H1 (cell line): ENCODE data around the gene CD40LG. TPM values are rescaled to one million over a fixed set of nuclear protein-coding genes. Genes with fewer than 3 reads are reported as not detected.

ENCODE experiments used
- CTCF ChIA-PET: fragments of 300-600 bp; sonication (Branson Sonifier 250); formaldehyde crosslinking; loops from one replicate; lab custom pipeline; 2021; ENCODE audit not compliant: partially characterized antibody; lab: Charles Lee
- POLR2A ChIA-PET: fragments of 300-600 bp; sonication (Branson Sonifier 250); formaldehyde crosslinking; loops from one replicate; lab custom pipeline; 2021; ENCODE audit warnings: inconsistent platforms; ENCODE audit not compliant: partially characterized antibody; lab: Charles Lee
- DNase-seq, 2 experiments: peaks; one replicate each; pipeline versions ENCODE4 v3.0.0 to v3.0.0-alpha.2; 2010 to 2022; ENCODE audit warnings: low spot score in 2 of 2, low read depth in 1 of 2, mixed read lengths in 1 of 2
- FAIRE-seq: peaks from 2 replicates; lab custom pipeline; 2011; peaks lifted over from hg19 to GRCh38; lab: Jason Lieb, UNC
- H2AFZ ChIP-seq: 2 replicates; pipeline ENCODE4 v1.8.1; 2012; ENCODE audit warnings: low read length, inconsistent platforms
- H2AK5ac ChIP-seq: 2 replicates; pipeline ENCODE4 v1.6.1; 2013; ENCODE audit warnings: low read depth, low read length
- H2BK120ac ChIP-seq: replicated peaks from 2 replicates; pipeline ENCODE3; 2013; ENCODE audit warnings: low read depth, low read length, inconsistent platforms
- H2BK12ac ChIP-seq: 2 replicates; pipeline ENCODE4 v1.6.1; 2013; ENCODE audit warnings: low read depth, low read length
- H2BK15ac ChIP-seq: 2 replicates; pipeline ENCODE4 v1.6.1; 2013; ENCODE audit warnings: low read length
- H2BK20ac ChIP-seq: 2 replicates; pipeline ENCODE4 v1.6.1; 2013; ENCODE audit warnings: low read length
- H2BK5ac ChIP-seq: 2 replicates; pipeline ENCODE4 v1.6.1; 2013; ENCODE audit warnings: low read depth, low read length
- H3K14ac ChIP-seq: 2 replicates; pipeline ENCODE4 v1.6.1; 2013; ENCODE audit warnings: inconsistent platforms; ENCODE audit not compliant: insufficient read length
- H3K18ac ChIP-seq: 2 replicates; pipeline ENCODE4 v1.6.1; 2013; ENCODE audit warnings: low read length; ENCODE audit errors: extremely low read depth
- H3K23ac ChIP-seq: 2 replicates; pipeline ENCODE4 v1.6.1; 2013; ENCODE audit warnings: inconsistent platforms; ENCODE audit not compliant: insufficient read length
- H3K23me2 ChIP-seq: 2 replicates; pipeline ENCODE4 v1.6.1; 2013; ENCODE audit warnings: low read depth, low read length
- H3K27ac ChIP-seq: 2 replicates; pipeline ENCODE4 v1.6.1; 2011; ENCODE audit warnings: low read depth, low read length, inconsistent platforms
- H3K27me3 ChIP-seq, 4 experiments: replicated peaks in 1 of 4; 1 replicate in 1 of 4; 2 replicates in 3 of 4; pipeline versions ENCODE4 v1.6.1 to v1.8.1; 2011 to 2013; ENCODE audit warnings: low read length in 3 of 4, mild to moderate bottlenecking in 3 of 4, inconsistent platforms in 2 of 4, mixed read lengths in 2 of 4, moderate library complexity in 1 of 4; ENCODE audit not compliant: control insufficient read depth in 3 of 4, insufficient read depth in 3 of 4; ENCODE audit errors: extremely low read depth in 1 of 4
- H3K36me3 ChIP-seq, 4 experiments: 2 replicates each; pipeline versions ENCODE4 v1.6.1 to v1.8.1; 2011 to 2013; ENCODE audit warnings: mild to moderate bottlenecking in 4 of 4, low read length in 3 of 4, moderate library complexity in 2 of 4, control low read depth in 1 of 4, inconsistent platforms in 1 of 4; ENCODE audit not compliant: insufficient read depth in 4 of 4, control insufficient read depth in 2 of 4
- H3K4ac ChIP-seq: replicated peaks from 2 replicates; pipeline ENCODE3; 2013; ENCODE audit warnings: low read length, low read depth, mixed read lengths, inconsistent platforms; ENCODE audit not compliant: insufficient read length
- H3K4me1 ChIP-seq, 4 experiments: replicated peaks in 1 of 4; 1 replicate in 1 of 4; 2 replicates in 3 of 4; pipeline versions ENCODE4 v1.6.1 to v1.8.1; 2011 to 2013; ENCODE audit warnings: low read length in 3 of 4, inconsistent platforms in 2 of 4, mixed read lengths in 1 of 4; ENCODE audit not compliant: insufficient read depth in 4 of 4, control insufficient read depth in 3 of 4
- H3K4me2 ChIP-seq, 2 experiments: 2 replicates each; pipeline versions ENCODE4 v1.6.1 to v1.8.1; 2011 to 2013; ENCODE audit warnings: low read depth in 2 of 2, low read length in 2 of 2, control low read depth in 1 of 2, inconsistent platforms in 1 of 2, mild to moderate bottlenecking in 1 of 2; ENCODE audit not compliant: insufficient read depth in 1 of 2
- H3K4me3 ChIP-seq, 4 experiments: fragments of 200-600, 300-600 bp in 1 of 4; sonication (generic), shearing (Covaris generic), sonication (Bioruptor Twin) in 1 of 4; 2 replicates each; pipeline versions ENCODE4 v1.5.1 to v1.8.1; 2011 to 2016; ENCODE audit warnings: low read length in 4 of 4, low read depth in 3 of 4, control low read depth in 2 of 4, inconsistent platforms in 2 of 4, mild to moderate bottlenecking in 2 of 4, mixed read lengths in 1 of 4, moderate library complexity in 1 of 4; ENCODE audit not compliant: insufficient read depth in 2 of 4; ENCODE audit errors: extremely low read depth in 1 of 4
- H3K56ac ChIP-seq: replicated peaks from 2 replicates; pipeline ENCODE3; 2013; ENCODE audit warnings: low read depth, mild to moderate bottlenecking, mixed read lengths, low read length, inconsistent platforms; ENCODE audit not compliant: insufficient read length
- H3K79me1 ChIP-seq: 2 replicates; pipeline ENCODE4 v1.6.1; 2013; ENCODE audit warnings: low read depth, low read length, control low read depth
- H3K79me2 ChIP-seq, 2 experiments: 2 replicates each; pipeline versions ENCODE4 v1.6.1 to v1.8.1; 2012 to 2013; ENCODE audit warnings: low read length in 2 of 2, mild to moderate bottlenecking in 2 of 2, inconsistent platforms in 1 of 2; ENCODE audit not compliant: insufficient read depth in 2 of 2, control insufficient read depth in 1 of 2
- H3K9ac ChIP-seq, 4 experiments: replicated peaks in 1 of 4; 1 replicate in 1 of 4; 2 replicates in 3 of 4; pipeline versions ENCODE4 v1.6.1 to v1.8.1; 2011 to 2013; ENCODE audit warnings: low read depth in 3 of 4, low read length in 3 of 4, control low read depth in 2 of 4, mild to moderate bottlenecking in 2 of 4, moderate library complexity in 2 of 4, inconsistent platforms in 1 of 4; ENCODE audit errors: extremely low read depth in 1 of 4
- H3K9me3 ChIP-seq, 2 experiments: 2 replicates each; pipeline versions ENCODE4 v1.6.1 to v1.8.1; 2012 to 2013; ENCODE audit warnings: mild to moderate bottlenecking in 2 of 2, moderate library complexity in 2 of 2, control low read depth in 1 of 2, inconsistent platforms in 1 of 2, low read depth in 1 of 2, low read length in 1 of 2, mixed read lengths in 1 of 2; ENCODE audit not compliant: insufficient read depth in 2 of 2
- H4K20me1 ChIP-seq, 2 experiments: replicated peaks in 1 of 2; 2 replicates each; pipeline versions ENCODE3 to v1.8.1; 2011 to 2013; ENCODE audit warnings: inconsistent platforms in 2 of 2, low read length in 2 of 2, mild to moderate bottlenecking in 1 of 2; ENCODE audit not compliant: insufficient read depth in 2 of 2, control insufficient read depth in 1 of 2
- H4K5ac ChIP-seq: 2 replicates; pipeline ENCODE4 v1.6.1; 2013; ENCODE audit warnings: low read length, low read depth, mixed read lengths, inconsistent platforms; ENCODE audit not compliant: insufficient read length
- H4K8ac ChIP-seq: 2 replicates; pipeline ENCODE4 v1.8.0; 2013; ENCODE audit warnings: mild to moderate bottlenecking, moderate library complexity, low read length, inconsistent platforms; ENCODE audit not compliant: insufficient read depth; ENCODE audit errors: extremely low read depth
- H4K91ac ChIP-seq: replicated peaks from 2 replicates; pipeline ENCODE3; 2013; ENCODE audit warnings: low read length, mixed read lengths, inconsistent platforms; ENCODE audit not compliant: insufficient read length
- CREB1 ChIP-seq: IDR thresholded peaks from 2 replicates; pipeline ENCODE4 v1.6.1; 2012; ENCODE audit warnings: inconsistent platforms
- KDM4A ChIP-seq: IDR thresholded peaks from one replicate; pipeline ENCODE4 v1.7.1; 2012; ENCODE audit warnings: low read depth, mild to moderate bottlenecking, moderate library complexity, low read length, inconsistent platforms; ENCODE audit not compliant: severe bottlenecking
- RXRA ChIP-seq: IDR thresholded peaks from 2 replicates; pipeline ENCODE4 v1.6.1; 2011; ENCODE audit warnings: low read depth, mild to moderate bottlenecking, low read length, moderate library complexity; ENCODE audit not compliant: insufficient read depth
- TBP ChIP-seq: IDR thresholded peaks from 2 replicates; pipeline ENCODE4 v1.6.1; 2011; ENCODE audit warnings: low read depth, low read length, improper control_type of control experiment
- WGBS, 2 experiments: shearing (Covaris generic) in 1 of 2; methylation state at CpG; one replicate each; pipeline versions ENCODE4 v1.1.6 to v1.1.7; 2013 to 2015; ENCODE audit warnings: low lambda C conversion rate in 2 of 2, mixed read lengths in 2 of 2, inconsistent platforms in 1 of 2, low coverage in 1 of 2, missing lambda C conversion rate in 1 of 2; ENCODE audit not compliant: insufficient replicate concordance in 2 of 2, insufficient coverage in 1 of 2, insufficient read length in 1 of 2; ENCODE audit errors: extremely low coverage in 1 of 2, missing lambda C conversion rate in 1 of 2; 5-methylcytosine and 5-hydroxymethylcytosine counted together
- polyA plus RNA-seq, 7 experiments: library from polyadenylated mRNA; depleted of rRNA in 3 of 7; stranded (reverse) in 5 of 7; unstranded in 2 of 7; fragments of >200 nt in 5 of 7; fragments of 200-250 nt in 2 of 7; gene quantifications; 1 replicate in 5 of 7; 2 replicates in 1 of 7; 4 replicates in 1 of 7; pipeline versions ENCODE4 v1.2.1 to v1.2.3, GENCODE V29; 2011 to 2013; ENCODE audit warnings: missing spikeins in 2 of 7, mixed read lengths in 2 of 7
- total RNA-seq: library from RNA; stranded (reverse); fragmentation: NEBNext Ultra II Directional; extraction: Animal tissue kit (Norgen Biotek cat#: 25700); gene quantifications from 2 replicates; pipeline ENCODE4 v1.2.1, GENCODE V29; 2021

The CD40LG gene
- total and polyA plus RNA-seq, 2 of the 8 experiments (the other 6 are each of a cell fraction or from before 2014, with no cell fraction given): not detected

DNA sequence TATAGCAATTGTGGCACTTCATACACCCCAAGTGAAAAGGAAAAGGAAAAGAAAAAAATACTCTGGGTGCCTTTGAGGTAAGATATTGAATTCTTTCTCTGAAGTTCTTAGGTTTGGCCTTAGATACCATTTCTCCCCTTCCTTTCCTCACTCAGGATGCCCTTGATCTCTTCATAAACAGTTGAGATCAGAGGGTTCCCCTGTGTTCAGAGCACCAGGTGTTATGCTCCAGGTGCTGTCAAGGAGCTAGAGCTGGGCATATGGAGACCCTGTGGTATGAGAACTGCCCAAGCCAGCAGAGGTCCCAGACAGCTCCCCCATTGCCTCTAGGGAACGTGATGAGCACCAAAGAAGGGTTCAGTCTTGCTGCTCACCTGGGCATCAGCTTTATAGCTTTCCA is 17.1 kb upstream of the CD40LG start:
- DNase-seq (no peak), FAIRE-seq (no peak)
- no peaks in the 10 kb centered on the region for H3K9me3 ChIP-seq
- H2AK5ac ChIP-seq: no peak overlapping the region
- H3K4me1 ChIP-seq: peaks cover 0 to 6% (median 3%) of the 10 kb centered on the region in 4 experiments; a peak in 3 of 7 replicates
- no peak overlapping the region for H3K4me2 ChIP-seq
- H4K8ac ChIP-seq: no peak overlapping the region; the same call in 1 of the 2 replicates
- no peaks in the 10 kb centered on the region for H3K36me3 ChIP-seq
- H2BK120ac ChIP-seq: no peak overlapping the region
- H3K23me2 ChIP-seq: no peaks in the 10 kb centered on the region
- no peak overlapping the region for H3K9ac ChIP-seq
- no CpG with 5 or more reads among the region's 1 CpG for WGBS, 2 experiments
- H2BK20ac ChIP-seq: no peak overlapping the region
- no peaks in the 10 kb centered on the region for H3K79me2 ChIP-seq
- H3K14ac ChIP-seq: no peak overlapping the region
- H3K27me3 ChIP-seq: no peaks in the 10 kb centered on the region
- H4K20me1 ChIP-seq: no peaks in the 10 kb centered on the region
- H3K4ac ChIP-seq: no peak overlapping the region
- no peak overlapping the region for H2BK12ac ChIP-seq
- H3K23ac ChIP-seq: no peak overlapping the region
- H2BK5ac ChIP-seq: no peak overlapping the region
- no peak for TF ChIP-seq RXRA
- no peak for TF ChIP-seq KDM4A
- no peak for TF ChIP-seq TBP
- no peak for TF ChIP-seq CREB1
- ChIA-PET POLR2A (no interaction called here), CTCF (no interaction called here)
- no peak overlapping the region for H3K56ac ChIP-seq
- no peaks in the 10 kb centered on the region for H3K79me1 ChIP-seq
- no peak overlapping the region for H2BK15ac ChIP-seq
- H4K5ac ChIP-seq: no peak overlapping the region
- H4K91ac ChIP-seq: no peak overlapping the region
- no peak overlapping the region for H3K4me3 ChIP-seq
- H3K27ac ChIP-seq: no peak overlapping the region
- H2AFZ ChIP-seq: no peak overlapping the region
- H3K18ac ChIP-seq: no peak overlapping the region
